ENCODE data around the gene SH3RF3.

GRCh38 chr2:109168716-109169115, 39.7 kb downstream of the SH3RF3 start:
- TF ChIP-seq CTCF (IDR thresholded peaks at IDR 0.05), result no peak
- TF ChIP-seq POLR2AphosphoS5 (IDR thresholded peaks at IDR 0.05; ENCODE audit: low read depth, low read length), result no peak
- no peak for TF ChIP-seq REST (IDR thresholded peaks at IDR 0.05; ENCODE audit: insufficient read depth in 1 of 2, low read depth in 2 of 2, low read length in 1 of 2)
- no peak for TF ChIP-seq SIN3A (IDR thresholded peaks at IDR 0.05; ENCODE audit: borderline replicate concordance, insufficient read depth, low read depth, low read length)

Data from Panc1 (cell line).